ENCODE results near the gene BRICD5.

DNA sequence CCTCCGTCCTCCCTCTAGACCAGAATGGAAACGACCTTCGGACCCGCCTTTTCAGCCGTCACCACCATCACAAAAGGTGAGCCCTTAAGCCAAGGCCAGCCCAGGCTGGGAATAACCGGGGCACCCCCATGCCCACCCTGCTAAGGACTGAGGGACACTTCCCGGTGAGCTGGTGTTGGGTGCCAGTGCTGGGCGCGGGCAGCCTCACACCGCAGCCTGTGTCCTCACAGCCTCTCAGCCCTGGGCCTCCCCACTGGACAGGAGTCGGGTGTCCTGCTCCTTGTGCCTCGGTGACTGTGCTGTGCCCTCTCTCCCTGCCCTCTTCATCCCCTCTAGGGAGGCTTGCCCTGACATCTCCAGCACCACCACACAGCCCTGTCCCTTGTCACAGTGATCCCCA, 44.8 kb downstream of the BRICD5 start:
- TF ChIP-seq, protein P1, sequence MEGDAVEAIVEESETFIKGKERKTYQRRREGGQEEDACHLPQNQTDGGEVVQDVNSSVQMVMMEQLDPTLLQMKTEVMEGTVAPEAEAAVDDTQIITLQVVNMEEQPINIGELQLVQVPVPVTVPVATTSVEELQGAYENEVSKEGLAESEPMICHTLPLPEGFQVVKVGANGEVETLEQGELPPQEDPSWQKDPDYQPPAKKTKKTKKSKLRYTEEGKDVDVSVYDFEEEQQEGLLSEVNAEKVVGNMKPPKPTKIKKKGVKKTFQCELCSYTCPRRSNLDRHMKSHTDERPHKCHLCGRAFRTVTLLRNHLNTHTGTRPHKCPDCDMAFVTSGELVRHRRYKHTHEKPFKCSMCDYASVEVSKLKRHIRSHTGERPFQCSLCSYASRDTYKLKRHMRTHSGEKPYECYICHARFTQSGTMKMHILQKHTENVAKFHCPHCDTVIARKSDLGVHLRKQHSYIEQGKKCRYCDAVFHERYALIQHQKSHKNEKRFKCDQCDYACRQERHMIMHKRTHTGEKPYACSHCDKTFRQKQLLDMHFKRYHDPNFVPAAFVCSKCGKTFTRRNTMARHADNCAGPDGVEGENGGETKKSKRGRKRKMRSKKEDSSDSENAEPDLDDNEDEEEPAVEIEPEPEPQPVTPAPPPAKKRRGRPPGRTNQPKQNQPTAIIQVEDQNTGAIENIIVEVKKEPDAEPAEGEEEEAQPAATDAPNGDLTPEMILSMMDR (IDR thresholded peaks at IDR 0.05): no peak
- TF ChIP-seq ZFX (IDR thresholded peaks at IDR 0.05; ENCODE audit: borderline replicate concordance): no peak
